Activated CD8-positive, alpha-beta memory T cell treated with anti-CD3 and anti-CD28 coated beads, Interleukin-2, amount 10 ng/mL, durations not matched to agents 7 days and 5 days (primary cell): ENCODE measurements around the gene TEKT4. TPM values are rescaled to one million over a fixed set of nuclear protein-coding genes. Genes with fewer than 3 reads are reported as not detected.
"Not testable (repeated sequence)": the region's sequence is repeated elsewhere in the genome, so short reads cannot be mapped to it uniquely, and the experiment has no call there.

Source experiments
- ATAC-seq: fragments of 150-1000 bp; cut with Tn5 transposase; one replicate; pipeline ENCODE4 v1.10.0; 2021; ENCODE audit warnings: moderate library complexity
- CTCF ChIA-PET: fragments of 350-600 bp; sonication (Branson Sonifier 250); formaldehyde crosslinking; loops from one replicate; lab custom pipeline; 2021; ENCODE audit warnings: antibody characterized with exemption; lab: Charles Lee
- DNase-seq: peaks from one replicate; pipeline ENCODE4 v3.0.0-alpha.2; 2020
- H3K27ac Mint-ChIP-seq: one replicate; pipeline ENCODE4 v1.8.0; 2021; ENCODE audit warnings: mild to moderate bottlenecking, mixed read lengths
- H3K27me3 Mint-ChIP-seq: one replicate; pipeline ENCODE4 v1.8.0; 2021; ENCODE audit warnings: mixed read lengths
- H3K36me3 Mint-ChIP-seq: one replicate; pipeline ENCODE4 v1.8.0; 2021; ENCODE audit warnings: mild to moderate bottlenecking, mixed read lengths
- H3K4me1 Mint-ChIP-seq: one replicate; pipeline ENCODE4 v1.8.0; 2021; ENCODE audit warnings: mixed read lengths
- H3K4me3 Mint-ChIP-seq: one replicate; pipeline ENCODE4 v1.8.0; 2021; ENCODE audit warnings: mild to moderate bottlenecking, moderate library complexity, mixed read lengths
- H3K9me3 Mint-ChIP-seq: one replicate; pipeline ENCODE4 v1.8.0; 2022; ENCODE audit warnings: low read depth, mixed read lengths
- total RNA-seq, 2 experiments: library from RNA; stranded (reverse); gene quantifications; one replicate each; pipeline ENCODE4 v1.2.3, GENCODE V29; 2021

The TEKT4 gene
- total RNA-seq, 2 experiments from 2014 or later, result not detected

DNA sequence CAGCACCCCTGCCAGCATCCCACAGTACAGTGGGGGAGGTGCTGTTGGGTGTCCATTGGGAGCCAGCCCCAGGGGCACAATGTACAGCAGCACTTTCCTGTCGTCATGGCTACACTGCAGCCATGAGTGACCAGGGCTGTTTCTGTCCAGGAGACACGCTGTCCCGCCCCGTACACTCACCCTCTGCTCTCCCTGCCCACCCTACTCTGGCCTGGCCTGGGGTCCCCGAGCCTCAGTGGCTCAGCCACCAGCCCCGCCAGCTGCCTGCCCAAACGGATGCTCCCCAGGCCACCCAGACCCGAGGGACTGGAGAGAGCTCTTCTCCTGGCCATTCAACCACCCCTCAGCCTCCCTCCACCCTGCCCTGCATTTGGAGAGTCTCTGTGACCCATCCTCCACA, 9.3 kb downstream of the TEKT4 start:
- H3K36me3 Mint-ChIP-seq, result no peaks in the 10 kb centered on the region
- H3K27ac Mint-ChIP-seq, result no peak overlapping the region
- no peak overlapping the region for H3K4me3 Mint-ChIP-seq
- no peaks in the 10 kb centered on the region for H3K4me1 Mint-ChIP-seq
- H3K27me3 Mint-ChIP-seq, result no peaks in the 10 kb centered on the region
- no peaks in the 10 kb centered on the region for H3K9me3 Mint-ChIP-seq
- CTCF ChIA-PET, result no interaction called here
- no peak for DNase-seq
- ATAC-seq, result no peak

- no peak overlapping the region for H3K4me3 Mint-ChIP-seq
Observed at GRCh38 chr2:94881070-94881469, 9.8 kb downstream of the TEKT4 start.

GRCh38 chr2:94890234-94890633, 19.0 kb downstream of the TEKT4 start:
- Mint-ChIP-seq H3K27me3 (peaks cover 10% of the 10 kb centered on the region), H3K36me3 (no peaks in the 10 kb centered on the region)
- ATAC-seq, result no peak

More at GRCh38 chr2:94881070-94881469, 9.8 kb downstream of the TEKT4 start:
- H3K4me1 Mint-ChIP-seq, result no peaks in the 10 kb centered on the region
- H3K27me3 Mint-ChIP-seq, result no peaks in the 10 kb centered on the region
- ATAC-seq, result no peak
- DNase-seq, result no peak
- no peaks in the 10 kb centered on the region for H3K9me3 Mint-ChIP-seq
- CTCF ChIA-PET, result no interaction called here
- no peak overlapping the region for H3K27ac Mint-ChIP-seq
- H3K36me3 Mint-ChIP-seq, result no peaks in the 10 kb centered on the region

DNA sequence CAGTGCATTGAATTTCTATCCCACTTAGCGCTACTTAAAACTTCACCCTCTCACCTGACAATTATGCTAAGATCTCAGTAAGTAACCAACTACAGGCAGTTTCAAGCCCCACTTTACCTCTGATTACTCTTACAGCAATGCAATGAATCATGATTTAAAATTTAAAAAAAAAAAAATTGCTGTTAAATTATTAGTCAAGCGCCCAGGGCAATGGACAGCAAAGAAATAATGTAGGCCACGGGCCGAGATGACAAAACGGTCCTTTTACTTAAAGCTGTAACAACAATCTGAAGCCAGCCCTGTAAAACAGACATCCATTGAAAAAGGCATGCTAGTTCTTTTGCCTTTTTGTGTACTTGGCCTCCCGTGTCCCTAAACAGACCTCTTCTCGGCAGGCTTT, 24.0 kb downstream of the TEKT4 start:
- H3K36me3 Mint-ChIP-seq, H3K27me3 Mint-ChIP-seq, H3K9me3 Mint-ChIP-seq, ATAC-seq, H3K4me1 Mint-ChIP-seq, H3K27ac Mint-ChIP-seq, DNase-seq, H3K4me3 Mint-ChIP-seq, CTCF ChIA-PET: not testable (repeated sequence)

More at GRCh38 chr2:94890234-94890633, 19.0 kb downstream of the TEKT4 start:
- DNase-seq, result no peak
- Mint-ChIP-seq H3K4me1 (no peaks in the 10 kb centered on the region), H3K27ac (no peak overlapping the region), H3K4me3 (no peak overlapping the region), H3K9me3 (no peaks in the 10 kb centered on the region)
- CTCF ChIA-PET, result no interaction called here

GRCh38 chr2:94906976-94907375, 35.7 kb downstream of the TEKT4 start:
- CTCF ChIA-PET, H3K9me3 Mint-ChIP-seq, H3K4me3 Mint-ChIP-seq, H3K27ac Mint-ChIP-seq, H3K36me3 Mint-ChIP-seq, H3K4me1 Mint-ChIP-seq, H3K27me3 Mint-ChIP-seq, DNase-seq, ATAC-seq: not testable (repeated sequence)

DNA sequence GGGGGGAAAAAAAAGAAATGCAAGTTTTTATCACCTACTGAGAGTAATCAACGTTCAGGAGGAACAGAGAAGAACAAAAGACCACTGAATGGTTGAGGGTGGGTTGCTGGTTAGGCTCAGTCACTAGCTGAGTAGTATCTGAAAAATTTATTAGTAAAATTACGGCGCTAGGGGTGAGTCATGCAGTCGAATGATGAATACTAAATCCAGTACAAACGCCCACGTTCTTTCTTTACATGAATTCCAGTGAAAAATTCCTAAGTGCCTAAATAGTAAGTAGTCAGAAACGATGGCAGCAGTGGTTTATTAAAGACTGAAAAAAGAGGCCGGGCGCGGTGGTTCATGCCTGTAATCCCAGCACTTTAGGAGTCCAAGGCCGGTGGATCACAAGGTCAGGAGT, 52.0 kb downstream of the TEKT4 start:
- H3K4me1 Mint-ChIP-seq, result no peaks in the 10 kb centered on the region
- no peaks in the 10 kb centered on the region for H3K36me3 Mint-ChIP-seq
- no peaks in the 10 kb centered on the region for H3K27me3 Mint-ChIP-seq
- no peak overlapping the region for H3K4me3 Mint-ChIP-seq
- ATAC-seq, result no peak
- H3K27ac Mint-ChIP-seq, result no peak overlapping the region
- no peak for DNase-seq
- peaks cover 5% of the 10 kb centered on the region for H3K9me3 Mint-ChIP-seq
- CTCF ChIA-PET, result interaction anchor here (1.7 kb wide), 1 partner anchor 34 kb away, joined by 5 read pairs; no protein-coding TSS in a partner anchor

DNA sequence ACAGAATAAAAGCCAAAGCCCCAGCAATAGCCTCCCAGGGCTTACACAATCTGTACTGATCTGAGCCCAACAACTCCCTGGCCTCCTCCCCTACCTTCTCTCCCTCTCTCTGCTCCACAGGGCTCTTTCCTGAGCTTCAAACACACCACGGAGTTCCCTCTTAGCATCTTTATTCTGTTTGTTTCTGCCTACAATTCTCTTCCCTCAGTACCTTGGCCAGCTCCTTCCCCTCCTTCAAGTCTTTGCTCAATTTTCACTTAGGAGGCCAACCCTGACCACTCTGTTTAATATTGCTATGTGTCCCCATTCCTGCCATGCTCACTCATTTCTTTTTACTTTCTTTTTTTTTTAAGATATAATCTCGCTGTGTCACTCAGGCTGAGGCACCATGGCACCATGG, 53.8 kb downstream of the TEKT4 start:
- H3K36me3 Mint-ChIP-seq, CTCF ChIA-PET, H3K27me3 Mint-ChIP-seq, H3K4me3 Mint-ChIP-seq, H3K27ac Mint-ChIP-seq, H3K4me1 Mint-ChIP-seq, H3K9me3 Mint-ChIP-seq, DNase-seq, ATAC-seq: not testable (repeated sequence)

Other genes starting within 250 kb of the TEKT4 start
- 100 to 1,000 TPM in 1 of 2 experiments, 10 to 100 TPM in 1; 54.6 to 178 TPM for gene MAL, start 154.3 kb downstream of the TEKT4 start, total RNA-seq